Loucy (cell line): ENCODE data around the gene LSM3.
A peak's percentile ranks its signal among the peaks of the same experiment; 100 is the strongest.

ENCODE experiments used
- H2AFZ ChIP-seq: fragments of 200-600 bp; sonication (generic); 2 replicates; pipeline ENCODE4 v1.6.0; 2016; ENCODE audit warnings: antibody characterized with exemption, mild to moderate bottlenecking, low read length, moderate library complexity
- H3F3A ChIP-seq: fragments of 200-600 bp; 2 replicates; pipeline ENCODE4 v1.6.0; 2016; ENCODE audit warnings: antibody characterized with exemption, low read depth, mild to moderate bottlenecking
- H3K27me3 ChIP-seq: fragments of 200-600 bp; sonication (generic); 2 replicates; pipeline ENCODE4 v1.6.1; 2014; ENCODE audit warnings: low read length, mild to moderate bottlenecking; ENCODE audit not compliant: insufficient read depth, poor library complexity, severe bottlenecking
- H3K36me3 ChIP-seq: fragments of 200-600 bp; sonication (generic); 2 replicates; pipeline ENCODE4 v1.6.1; 2016; ENCODE audit warnings: low read length; ENCODE audit not compliant: insufficient read depth
- H3K4me1 ChIP-seq: fragments of 200-600 bp; sonication (generic); 2 replicates; pipeline ENCODE4 v1.5.1; 2014; ENCODE audit warnings: low read length, mild to moderate bottlenecking; ENCODE audit not compliant: insufficient read depth, poor library complexity, severe bottlenecking
- H3K4me2 ChIP-seq: fragments of 200-600 bp; sonication (generic); 2 replicates; pipeline ENCODE4 v1.6.0; 2014; ENCODE audit warnings: antibody characterized with exemption, low read length, low read depth, mild to moderate bottlenecking; ENCODE audit not compliant: poor library complexity, severe bottlenecking
- H3K4me3 ChIP-seq: fragments of 200-600 bp; sonication (generic); 2 replicates; pipeline ENCODE4 v1.5.1; 2014; ENCODE audit warnings: low read length, mild to moderate bottlenecking, mixed read lengths; ENCODE audit not compliant: poor library complexity, severe bottlenecking
- H3K79me2 ChIP-seq: fragments of 200-600 bp; sonication (generic); 2 replicates; pipeline ENCODE4 v1.6.1; 2014; ENCODE audit warnings: low read length; ENCODE audit not compliant: insufficient read depth
- H3K9ac ChIP-seq: fragments of 200-600 bp; sonication (generic); 2 replicates; pipeline ENCODE4 v1.6.0; 2014; ENCODE audit warnings: mild to moderate bottlenecking, low read depth, low read length, moderate library complexity; ENCODE audit not compliant: poor library complexity, severe bottlenecking
- H3K9me2 ChIP-seq: fragments of 200-600 bp; sonication (generic); replicated peaks from 2 replicates; pipeline ENCODE4 v1.6.1; 2016; ENCODE audit warnings: low read depth, low read length, mixed read lengths
- H3K9me3 ChIP-seq: fragments of 200-600 bp; sonication (generic); 2 replicates; pipeline ENCODE4 v1.6.1; 2014; ENCODE audit warnings: mild to moderate bottlenecking, antibody characterized with exemption, low read length, low read depth; ENCODE audit not compliant: insufficient read depth
- H4K20me1 ChIP-seq: fragments of 200-600 bp; sonication (generic); 2 replicates; pipeline ENCODE4 v1.6.0; 2014; ENCODE audit warnings: antibody characterized with exemption, low read length, mild to moderate bottlenecking; ENCODE audit not compliant: insufficient read depth, poor library complexity, severe bottlenecking
- EZH2phosphoT487 ChIP-seq: fragments of 200-600 bp; IDR thresholded peaks from 2 replicates; pipeline ENCODE4 v1.6.1; 2018; ENCODE audit warnings: antibody characterized with exemption, mild to moderate bottlenecking, moderate library complexity, borderline replicate concordance
- TF ChIP-seq, protein P1 (sequence below): fragments of 200-600 bp; sonication (generic); conservative IDR thresholded peaks from 2 replicates; pipeline ENCODE4 v1.5.1; 2014; ENCODE audit warnings: mild to moderate bottlenecking, antibody characterized with exemption, low read length

LSM3 gene

DNA sequence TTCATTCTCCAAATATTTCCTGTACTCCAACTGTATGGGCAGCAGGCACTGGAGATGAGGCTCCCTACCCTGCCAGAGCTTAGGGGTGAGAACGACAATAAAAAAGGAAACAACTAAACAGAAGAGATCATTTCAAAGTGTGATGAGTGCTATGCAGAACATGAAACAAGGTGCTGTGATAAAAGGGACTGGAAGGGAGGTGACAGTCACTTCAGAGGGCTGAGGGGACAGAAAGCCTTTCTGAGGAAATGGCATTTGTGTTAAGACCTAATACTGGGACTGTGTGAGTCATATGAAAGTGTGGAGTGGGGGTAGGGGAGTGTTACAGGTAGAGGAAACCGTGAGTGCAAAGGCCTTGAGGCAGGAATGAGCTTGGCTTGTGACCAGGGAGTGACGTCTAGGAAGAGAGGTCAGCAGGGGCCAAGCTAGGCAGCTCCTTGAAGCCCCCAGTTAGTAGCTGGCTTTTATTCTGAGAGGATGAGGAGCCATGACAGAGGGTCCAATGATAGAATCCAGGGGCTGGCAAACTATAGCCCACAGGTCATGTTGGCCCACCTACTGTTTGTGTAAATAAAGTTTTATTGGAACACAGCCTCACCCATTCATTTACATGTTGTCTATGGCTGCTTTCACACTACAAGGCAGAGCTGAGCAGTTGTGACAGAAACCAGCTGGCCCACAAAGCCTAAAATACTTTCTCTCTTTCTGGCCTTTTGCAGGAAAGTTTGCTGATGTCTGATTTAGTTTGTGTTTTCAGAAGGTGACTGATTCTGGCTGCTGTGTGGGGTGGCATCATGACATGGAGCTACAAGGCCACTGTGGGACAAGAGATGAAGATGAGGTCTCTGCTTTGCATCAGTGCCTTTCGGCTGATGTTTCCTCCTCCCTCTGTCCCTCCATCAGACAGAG, 56.6 kb downstream of the LSM3 start:
- H4K20me1 ChIP-seq = no peaks in the 10 kb centered on the region
- H3K9me2 ChIP-seq = no peaks in the 10 kb centered on the region
- H3F3A ChIP-seq = no peaks in the 10 kb centered on the region
- H3K4me3 ChIP-seq = no peak overlapping the region
- H3K4me2 ChIP-seq = peak overlapping the region; percentile 42
- H3K27me3 ChIP-seq = no peaks in the 10 kb centered on the region
- H3K4me1 ChIP-seq = peaks cover 55% of the 10 kb centered on the region
- H2AFZ ChIP-seq = no peak overlapping the region
- peaks cover 6% of the 10 kb centered on the region; the same call in 1 of the 2 replicates for H3K9me3 ChIP-seq
- H3K36me3 ChIP-seq = no peaks in the 10 kb centered on the region
- TF ChIP-seq, protein P1, sequence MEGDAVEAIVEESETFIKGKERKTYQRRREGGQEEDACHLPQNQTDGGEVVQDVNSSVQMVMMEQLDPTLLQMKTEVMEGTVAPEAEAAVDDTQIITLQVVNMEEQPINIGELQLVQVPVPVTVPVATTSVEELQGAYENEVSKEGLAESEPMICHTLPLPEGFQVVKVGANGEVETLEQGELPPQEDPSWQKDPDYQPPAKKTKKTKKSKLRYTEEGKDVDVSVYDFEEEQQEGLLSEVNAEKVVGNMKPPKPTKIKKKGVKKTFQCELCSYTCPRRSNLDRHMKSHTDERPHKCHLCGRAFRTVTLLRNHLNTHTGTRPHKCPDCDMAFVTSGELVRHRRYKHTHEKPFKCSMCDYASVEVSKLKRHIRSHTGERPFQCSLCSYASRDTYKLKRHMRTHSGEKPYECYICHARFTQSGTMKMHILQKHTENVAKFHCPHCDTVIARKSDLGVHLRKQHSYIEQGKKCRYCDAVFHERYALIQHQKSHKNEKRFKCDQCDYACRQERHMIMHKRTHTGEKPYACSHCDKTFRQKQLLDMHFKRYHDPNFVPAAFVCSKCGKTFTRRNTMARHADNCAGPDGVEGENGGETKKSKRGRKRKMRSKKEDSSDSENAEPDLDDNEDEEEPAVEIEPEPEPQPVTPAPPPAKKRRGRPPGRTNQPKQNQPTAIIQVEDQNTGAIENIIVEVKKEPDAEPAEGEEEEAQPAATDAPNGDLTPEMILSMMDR = no peak
- no peak for TF ChIP-seq EZH2phosphoT487
- peak overlapping the region; percentile 15 for H3K9ac ChIP-seq
- H3K79me2 ChIP-seq = no peaks in the 10 kb centered on the region

DNA sequence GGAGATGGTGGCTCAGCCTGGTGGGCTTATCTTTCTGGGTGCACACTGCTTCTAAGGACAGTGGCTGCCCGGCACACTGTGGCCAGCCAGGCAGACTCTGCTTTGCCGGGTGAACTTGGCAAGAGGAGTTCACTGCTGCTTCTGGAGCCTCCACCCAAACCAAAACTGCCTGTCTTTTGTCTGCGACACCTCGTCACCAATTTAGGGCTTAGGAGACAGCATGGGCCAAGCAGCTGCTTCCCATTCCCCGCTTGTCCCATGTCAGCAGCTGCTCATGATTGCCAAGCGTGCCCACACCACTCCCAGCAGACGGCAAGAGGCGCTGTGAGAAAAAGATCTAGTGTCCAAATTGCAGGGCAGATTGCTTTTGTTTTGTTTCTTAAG, 57.3 kb downstream of the LSM3 start:
- Histone ChIP-seq H3K4me1 (peaks cover 51% of the 10 kb centered on the region), H3K9me2 (no peaks in the 10 kb centered on the region), H3F3A (no peaks in the 10 kb centered on the region), H4K20me1 (no peaks in the 10 kb centered on the region), H3K9ac (no peak overlapping the region), H3K79me2 (no peaks in the 10 kb centered on the region), H3K4me2 (no peak overlapping the region), H3K36me3 (no peaks in the 10 kb centered on the region), H2AFZ (no peak overlapping the region), H3K9me3 (peaks cover 6% of the 10 kb centered on the region; the same call in 1 of the 2 replicates), H3K4me3 (no peak overlapping the region), H3K27me3 (no peaks in the 10 kb centered on the region)
- TF ChIP-seq EZH2phosphoT487 = no peak
- TF ChIP-seq, protein P1 = no peak

DNA sequence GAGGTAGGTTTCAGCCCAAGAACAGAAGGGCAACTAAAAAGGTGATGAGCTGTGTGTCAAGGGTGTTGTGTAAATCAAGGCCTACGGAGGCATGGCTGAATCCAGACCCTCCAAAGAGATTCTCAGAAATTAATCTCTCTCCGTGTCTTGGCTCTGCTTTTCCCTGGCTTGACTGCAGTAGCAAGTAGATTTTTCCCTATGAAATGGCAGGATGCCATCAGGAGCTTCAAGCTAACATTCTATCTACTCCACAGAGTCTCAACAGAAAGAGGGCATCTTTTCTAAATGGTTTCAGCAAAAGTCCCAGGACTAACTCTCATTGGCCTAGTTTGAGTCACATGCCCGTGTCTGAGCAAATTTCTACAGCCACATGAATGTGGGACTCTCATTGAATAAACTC, 58.3 kb downstream of the LSM3 start:
- Histone ChIP-seq H4K20me1 (no peaks in the 10 kb centered on the region), H3K79me2 (no peaks in the 10 kb centered on the region), H3K4me3 (no peak overlapping the region), H3K9me2 (no peaks in the 10 kb centered on the region), H3K9me3 (peaks cover 6% of the 10 kb centered on the region; the same call in 1 of the 2 replicates), H3F3A (no peaks in the 10 kb centered on the region), H3K4me2 (no peak overlapping the region), H2AFZ (no peak overlapping the region), H3K27me3 (no peaks in the 10 kb centered on the region), H3K4me1 (peaks cover 41% of the 10 kb centered on the region), H3K9ac (no peak overlapping the region), H3K36me3 (no peaks in the 10 kb centered on the region)
- TF ChIP-seq EZH2phosphoT487 = no peak
- TF ChIP-seq, protein P1 = no peak
